Keratinocyte (primary cell): ENCODE data around the gene SLC27A5.

Experiments used
- EZH2 ChIP-seq: IDR thresholded peaks from one replicate; pipeline ENCODE4 v1.6.1; 2012; ENCODE audit warnings: inconsistent platforms, mild to moderate bottlenecking, low read length, moderate library complexity
- TF ChIP-seq, protein P1 (sequence below), 3 experiments: IDR thresholded peaks in 1 of 3; conservative IDR thresholded peaks in 1 of 3; optimal IDR thresholded peaks in 1 of 3; 2 replicates in 2 of 3; 3 replicates in 1 of 3; pipeline versions ENCODE3 to v1.5.1; 2011; ENCODE audit warnings: low read length in 3 of 3, mild to moderate bottlenecking in 3 of 3, moderate library complexity in 2 of 3, control low read depth in 1 of 3, inconsistent platforms in 1 of 3; ENCODE audit not compliant: insufficient read depth in 2 of 3; ENCODE audit errors: extremely low read depth in 1 of 3

DNA sequence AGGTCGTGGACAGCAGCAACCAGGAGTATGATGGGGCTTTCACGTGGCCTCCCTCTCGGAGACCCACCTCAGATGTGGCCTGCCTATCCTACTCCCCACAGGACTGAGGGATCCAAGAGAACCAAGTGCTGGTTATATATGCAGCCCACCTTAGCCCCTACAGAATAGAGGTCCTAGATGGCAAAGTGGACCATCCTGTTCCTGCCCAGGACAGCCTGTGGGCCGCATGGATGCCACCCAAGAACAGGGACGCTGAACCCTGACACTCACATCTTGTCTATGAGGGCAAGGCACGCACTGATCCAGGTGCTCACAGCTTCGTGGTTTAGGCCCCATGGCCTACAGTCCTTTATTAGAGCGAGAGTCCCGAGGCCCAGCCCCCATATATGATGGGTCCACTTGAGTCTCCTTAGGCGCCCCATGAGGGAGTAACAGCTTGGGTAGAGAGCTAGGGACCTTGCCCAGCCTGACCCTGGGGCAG lies 1.5 kb upstream of the SLC27A5 start:
- TF ChIP-seq, protein P1, sequence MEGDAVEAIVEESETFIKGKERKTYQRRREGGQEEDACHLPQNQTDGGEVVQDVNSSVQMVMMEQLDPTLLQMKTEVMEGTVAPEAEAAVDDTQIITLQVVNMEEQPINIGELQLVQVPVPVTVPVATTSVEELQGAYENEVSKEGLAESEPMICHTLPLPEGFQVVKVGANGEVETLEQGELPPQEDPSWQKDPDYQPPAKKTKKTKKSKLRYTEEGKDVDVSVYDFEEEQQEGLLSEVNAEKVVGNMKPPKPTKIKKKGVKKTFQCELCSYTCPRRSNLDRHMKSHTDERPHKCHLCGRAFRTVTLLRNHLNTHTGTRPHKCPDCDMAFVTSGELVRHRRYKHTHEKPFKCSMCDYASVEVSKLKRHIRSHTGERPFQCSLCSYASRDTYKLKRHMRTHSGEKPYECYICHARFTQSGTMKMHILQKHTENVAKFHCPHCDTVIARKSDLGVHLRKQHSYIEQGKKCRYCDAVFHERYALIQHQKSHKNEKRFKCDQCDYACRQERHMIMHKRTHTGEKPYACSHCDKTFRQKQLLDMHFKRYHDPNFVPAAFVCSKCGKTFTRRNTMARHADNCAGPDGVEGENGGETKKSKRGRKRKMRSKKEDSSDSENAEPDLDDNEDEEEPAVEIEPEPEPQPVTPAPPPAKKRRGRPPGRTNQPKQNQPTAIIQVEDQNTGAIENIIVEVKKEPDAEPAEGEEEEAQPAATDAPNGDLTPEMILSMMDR (optimal IDR thresholded peaks at IDR 0.05 in 1 of 3, IDR thresholded peaks at IDR 0.05 in 1 of 3, conservative IDR thresholded peaks at IDR 0.05 in 1 of 3; ENCODE audit: extremely low read depth in 1 of 3, insufficient read depth in 2 of 3, low read length in 3 of 3) = no peak
- no peak for TF ChIP-seq EZH2
